ENCODE measurements around the gene ATXN7L2.

ATXN7L2 gene

GRCh38 chr1:109499661-109500536, 16.2 kb downstream of the ATXN7L2 start:
- DNase-seq: peak; percentile 70

GRCh38 chr1:109500941-109501381, 17.3 kb downstream of the ATXN7L2 start:
- no peak for DNase-seq

- peak; percentile 73 for DNase-seq
Observed at GRCh38 chr1:109501644-109502363, 18.1 kb downstream of the ATXN7L2 start.

- no peak for DNase-seq
Observed at GRCh38 chr1:109502364-109502851, 18.7 kb downstream of the ATXN7L2 start.

- DNase-seq: no peak
Observed at GRCh38 chr1:109503935-109504334, 20.2 kb downstream of the ATXN7L2 start.

- DNase-seq: no peak
Observed at GRCh38 chr1:109504974-109505373, 21.3 kb downstream of the ATXN7L2 start.

GRCh38 chr1:109508001-109508872, 24.5 kb downstream of the ATXN7L2 start:
- no peak for DNase-seq

GRCh38 chr1:109508873-109509175, 25.1 kb downstream of the ATXN7L2 start:
- no peak for DNase-seq

GRCh38 chr1:109509176-109510134, 25.8 kb downstream of the ATXN7L2 start, which contains the start of gene AMIGO1:
AMIGO1 (minus strand) TSS chr1:109509727; CDS start chr1:109508912, 815 bp downstream.
- DNase-seq: no peak

- no peak for DNase-seq
Observed at GRCh38 chr1:109513110-109513710, 29.5 kb downstream of the ATXN7L2 start.

- no peak for DNase-seq
Observed at GRCh38 chr1:109514846-109515245, 31.1 kb downstream of the ATXN7L2 start.

GRCh38 chr1:109516872-109517271, 33.2 kb downstream of the ATXN7L2 start:
- DNase-seq: no peak

GRCh38 chr1:109517337-109517736, 33.6 kb downstream of the ATXN7L2 start:
- no peak for DNase-seq

GRCh38 chr1:109521002-109521951, 37.6 kb downstream of the ATXN7L2 start:
- DNase-seq: no peak

- no peak for DNase-seq
Observed at GRCh38 chr1:109522026-109522425, 38.3 kb downstream of the ATXN7L2 start.

- peak; percentile 50 for DNase-seq
Observed at GRCh38 chr1:109523706-109524105, 40.0 kb downstream of the ATXN7L2 start.

GRCh38 chr1:109527098-109527811, 43.5 kb downstream of the ATXN7L2 start:
- no peak for DNase-seq

GRCh38 chr1:109527846-109528695, 44.4 kb downstream of the ATXN7L2 start:
- DNase-seq: no peak
